Measurements from ENCODE around the gene VEGFA.

The VEGFA gene

DNA sequence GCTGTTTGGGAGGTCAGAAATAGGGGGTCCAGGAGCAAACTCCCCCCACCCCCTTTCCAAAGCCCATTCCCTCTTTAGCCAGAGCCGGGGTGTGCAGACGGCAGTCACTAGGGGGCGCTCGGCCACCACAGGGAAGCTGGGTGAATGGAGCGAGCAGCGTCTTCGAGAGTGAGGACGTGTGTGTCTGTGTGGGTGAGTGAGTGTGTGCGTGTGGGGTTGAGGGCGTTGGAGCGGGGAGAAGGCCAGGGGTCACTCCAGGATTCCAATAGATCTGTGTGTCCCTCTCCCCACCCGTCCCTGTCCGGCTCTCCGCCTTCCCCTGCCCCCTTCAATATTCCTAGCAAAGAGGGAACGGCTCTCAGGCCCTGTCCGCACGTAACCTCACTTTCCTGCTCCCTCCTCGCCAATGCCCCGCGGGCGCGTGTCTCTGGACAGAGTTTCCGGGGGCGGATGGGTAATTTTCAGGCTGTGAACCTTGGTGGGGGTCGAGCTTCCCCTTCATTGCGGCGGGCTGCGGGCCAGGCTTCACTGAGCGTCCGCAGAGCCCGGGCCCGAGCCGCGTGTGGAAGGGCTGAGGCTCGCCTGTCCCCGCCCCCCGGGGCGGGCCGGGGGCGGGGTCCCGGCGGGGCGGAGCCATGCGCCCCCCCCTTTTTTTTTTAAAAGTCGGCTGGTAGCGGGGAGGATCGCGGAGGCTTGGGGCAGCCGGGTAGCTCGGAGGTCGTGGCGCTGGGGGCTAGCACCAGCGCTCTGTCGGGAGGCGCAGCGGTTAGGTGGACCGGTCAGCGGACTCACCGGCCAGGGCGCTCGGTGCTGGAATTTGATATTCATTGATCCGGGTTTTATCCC is at the start of gene VEGFA:
VEGFA (plus strand) TSS at position 686 of the 846 bp plus-strand sequence.
- peak; percentile 48 to 91 (median 78) for DNase-seq

- no peak for DNase-seq
Observed at GRCh38 chr6:43720999-43721398, 49.0 kb upstream of the VEGFA start.

- DNase-seq: no peak
Observed at GRCh38 chr6:43722920-43723545, 47.0 kb upstream of the VEGFA start.

DNA sequence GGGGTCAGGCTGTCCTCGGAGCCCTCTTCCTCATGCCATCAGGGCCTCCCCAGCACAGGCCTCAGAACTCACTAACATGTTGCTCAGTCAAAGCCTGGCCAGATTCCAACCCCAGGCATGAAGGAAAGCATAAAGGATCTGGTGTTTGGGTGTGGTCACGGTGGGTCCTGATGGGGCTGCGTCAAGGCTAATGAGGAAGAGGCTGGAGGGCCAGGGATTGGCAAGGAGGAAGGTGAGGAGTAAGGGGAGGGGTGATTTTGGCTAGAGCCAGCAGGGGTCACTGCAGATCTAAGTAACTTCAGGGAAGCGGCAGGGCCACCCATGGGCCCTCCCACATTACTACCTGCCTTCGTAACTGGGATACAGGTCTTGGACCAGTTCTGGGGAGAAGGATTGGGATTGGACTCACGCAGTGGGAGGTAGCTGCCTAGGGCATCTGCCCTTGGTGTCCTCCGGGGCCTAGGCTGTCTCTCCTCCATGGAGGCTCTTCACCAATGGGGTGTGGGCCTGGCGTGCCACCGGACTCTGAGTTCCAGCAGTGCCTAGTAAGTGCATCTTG is 46.2 kb upstream of the VEGFA start:
- peak in 4 of 56 donors; percentile 10 to 18 (median 10) for DNase-seq

- DNase-seq: no peak
Observed at GRCh38 chr6:43724354-43724753, 45.7 kb upstream of the VEGFA start.

DNA sequence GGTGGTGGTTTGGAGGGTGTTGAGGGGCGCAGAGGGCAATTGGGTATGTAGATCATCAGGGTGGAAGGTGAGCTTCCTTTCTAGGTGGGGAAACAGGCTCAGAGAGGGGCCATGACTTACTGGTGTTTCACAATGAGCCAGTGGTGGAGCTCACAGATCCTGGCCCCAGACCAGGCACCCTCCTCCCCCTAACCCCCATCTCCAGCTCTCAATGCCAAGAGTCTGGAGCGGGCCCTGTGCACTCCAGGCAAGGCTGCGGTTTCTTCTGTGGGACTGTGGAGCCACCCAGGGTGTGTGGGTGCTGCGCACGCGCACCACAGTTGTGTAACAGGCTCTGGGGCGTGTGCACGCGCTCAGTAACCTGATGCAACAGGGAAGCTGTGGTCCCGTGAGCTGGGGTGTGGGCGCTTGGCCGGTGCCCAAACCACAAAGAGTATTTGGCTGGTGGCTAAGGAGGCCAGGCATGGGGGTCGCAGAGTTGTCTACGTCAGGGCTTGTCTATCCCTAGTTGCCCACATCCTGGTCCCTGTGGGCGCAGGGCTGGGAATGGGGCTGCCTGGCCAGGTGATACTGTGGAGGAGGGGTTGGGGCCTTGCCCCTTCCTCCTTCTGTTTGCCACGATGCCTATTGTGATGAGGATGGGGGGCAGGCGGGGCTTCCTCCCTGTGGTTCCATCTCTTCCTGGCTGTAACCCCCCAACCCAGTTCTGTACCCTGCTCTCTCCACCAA is 44.9 kb upstream of the VEGFA start:
- no peak for DNase-seq

GRCh38 chr6:43725643-43726580 is 44.1 kb upstream of the VEGFA start:
- DNase-seq: no peak

GRCh38 chr6:43727634-43728033 is 42.4 kb upstream of the VEGFA start:
- DNase-seq: no peak

DNA sequence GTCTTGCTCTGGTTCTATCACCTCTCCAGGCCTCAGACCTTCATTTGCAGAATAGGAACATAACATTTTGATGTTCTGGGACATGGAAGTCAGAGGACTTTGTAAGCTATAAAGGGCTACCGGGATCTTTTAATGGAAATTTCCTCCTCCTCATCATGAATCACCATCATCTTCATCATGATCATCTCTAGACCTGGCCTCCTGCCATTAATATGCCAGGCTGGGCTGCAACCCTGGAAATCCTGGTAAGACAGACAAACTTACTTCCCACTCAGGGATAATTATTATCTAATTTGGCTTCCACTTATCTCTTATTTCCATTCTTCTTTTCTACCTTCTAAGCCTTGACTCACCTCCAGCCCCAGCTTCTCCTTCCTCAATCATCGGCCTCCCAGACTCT is 41.4 kb upstream of the VEGFA start:
- no peak for DNase-seq

DNA sequence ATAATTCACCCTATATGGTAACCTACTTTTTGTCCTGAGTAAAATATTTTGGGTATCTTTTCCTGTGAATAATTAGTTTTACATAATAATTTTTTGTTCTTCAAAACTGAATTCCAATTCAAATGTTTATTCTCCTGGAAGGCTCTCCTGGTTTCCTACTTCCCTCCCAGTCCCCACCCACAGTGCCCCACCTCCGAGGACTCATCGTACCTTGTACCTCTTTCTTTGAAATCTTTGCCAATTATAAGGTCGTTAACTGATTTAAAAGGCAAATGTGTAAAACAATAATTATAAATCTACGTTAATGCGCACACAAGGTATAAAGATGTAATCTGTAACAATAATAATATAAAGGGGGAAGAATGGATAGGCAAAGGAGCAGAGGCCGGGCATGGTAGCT is 40.5 kb upstream of the VEGFA start:
- DNase-seq: no peak

- DNase-seq: no peak
Observed at GRCh38 chr6:43730634-43731033, 39.4 kb upstream of the VEGFA start.

GRCh38 chr6:43733471-43734293 is 36.3 kb upstream of the VEGFA start:
- DNase-seq: no peak

GRCh38 chr6:43734294-43734665 is 35.7 kb upstream of the VEGFA start:
- DNase-seq: no peak

DNA sequence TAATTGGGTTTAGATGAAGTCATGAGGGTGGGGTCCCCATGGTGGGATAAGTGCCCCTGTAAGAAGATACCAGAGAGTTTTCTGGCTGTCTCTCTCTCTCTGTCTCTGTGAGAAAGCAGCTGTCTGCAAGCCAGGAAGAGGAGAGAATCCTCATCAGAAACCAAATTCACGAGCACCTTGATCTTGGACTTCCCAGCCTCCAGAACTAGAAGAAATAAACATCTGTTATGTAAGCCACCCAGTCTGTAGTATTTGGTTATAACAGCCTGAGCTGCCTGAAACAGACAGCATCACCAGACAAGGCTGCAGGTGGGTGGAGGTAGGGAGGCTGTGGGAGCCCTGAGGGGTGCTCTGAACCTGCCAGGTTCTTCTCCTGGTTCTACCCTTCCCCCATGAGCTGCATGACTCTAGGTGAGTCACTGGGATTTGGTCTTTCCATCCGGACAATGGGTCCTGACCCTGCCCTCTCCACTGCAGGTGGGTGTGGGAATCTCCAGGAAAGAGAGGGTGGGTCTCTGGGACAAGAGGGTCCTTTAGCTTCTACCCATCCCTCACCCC is 34.3 kb upstream of the VEGFA start:
- DNase-seq: no peak

DNA sequence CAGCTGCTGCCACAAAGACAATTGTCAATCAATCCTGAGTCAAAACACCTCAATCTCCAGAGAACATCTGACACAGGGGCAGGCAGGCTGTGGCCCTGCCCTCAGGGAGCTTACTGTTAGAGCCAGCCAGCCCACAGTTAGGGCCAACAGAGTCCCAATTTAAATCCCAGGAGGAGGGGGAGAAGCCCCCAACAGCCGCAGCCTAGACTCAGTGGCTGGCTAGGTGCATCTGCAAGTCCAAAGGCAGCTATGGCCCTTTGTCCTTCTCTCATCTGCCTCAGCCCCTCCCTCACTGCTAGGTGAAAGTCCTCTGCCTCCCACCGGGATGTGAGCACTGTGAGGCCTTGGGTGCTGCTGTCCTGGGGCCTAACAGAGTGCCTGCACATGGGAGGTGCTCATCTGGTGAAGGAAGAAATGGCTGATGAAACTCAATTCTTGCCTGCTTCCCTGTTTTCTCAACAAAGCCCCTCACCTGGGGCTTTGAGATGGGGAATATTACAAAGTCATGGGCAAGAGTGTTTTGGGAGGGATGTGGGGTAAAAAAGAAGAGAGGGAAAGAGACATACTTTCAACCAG is 33.7 kb upstream of the VEGFA start:
- DNase-seq: no peak

GRCh38 chr6:43736844-43737243 is 33.2 kb upstream of the VEGFA start:
- no peak for DNase-seq

DNA sequence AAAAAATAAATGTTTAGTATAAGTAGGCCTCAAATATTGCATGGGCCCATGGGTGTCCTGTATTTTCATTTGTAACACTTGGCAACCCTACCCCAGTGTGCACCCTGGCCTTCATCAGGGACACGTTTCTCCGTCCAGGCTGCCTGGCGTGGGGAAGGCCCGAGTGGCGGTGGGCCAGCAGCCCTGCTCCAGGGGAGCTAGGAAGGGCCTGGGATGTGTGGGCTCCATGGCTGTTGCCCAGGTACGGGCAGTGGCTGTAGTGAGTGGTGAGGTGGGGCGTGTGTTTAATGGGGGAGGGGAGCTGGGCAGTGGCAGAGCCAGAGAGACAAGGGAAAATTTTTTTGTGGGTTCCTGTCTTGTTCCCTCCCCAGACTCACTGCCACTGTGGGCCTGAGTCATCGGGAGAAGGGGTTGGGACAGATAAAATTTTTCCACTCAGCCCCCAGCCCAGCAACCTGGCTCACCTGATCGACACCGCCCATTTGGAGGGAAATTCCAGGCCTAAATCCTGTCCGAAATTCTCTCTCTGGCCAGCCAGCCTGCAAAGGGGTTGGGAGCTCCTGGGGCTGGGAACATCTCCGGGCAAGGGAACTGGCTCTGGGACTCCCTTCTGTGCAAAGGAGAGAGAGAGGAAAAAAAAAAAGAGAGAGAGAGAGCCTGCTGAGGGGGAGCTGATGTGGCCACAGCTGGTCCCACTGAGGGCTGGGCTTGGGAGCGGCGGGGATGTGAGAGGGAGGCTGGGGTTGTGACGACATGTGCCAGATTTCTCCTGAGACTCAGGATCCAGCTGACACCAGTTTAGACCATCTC is 32.5 kb upstream of the VEGFA start:
- no peak for DNase-seq

- no peak for DNase-seq
Observed at GRCh38 chr6:43738267-43738676, 31.7 kb upstream of the VEGFA start.

Measured in amygdala (tissue), 56 donors.